ENCODE measurements around the gene ZNF821.

Gene ZNF821

DNA sequence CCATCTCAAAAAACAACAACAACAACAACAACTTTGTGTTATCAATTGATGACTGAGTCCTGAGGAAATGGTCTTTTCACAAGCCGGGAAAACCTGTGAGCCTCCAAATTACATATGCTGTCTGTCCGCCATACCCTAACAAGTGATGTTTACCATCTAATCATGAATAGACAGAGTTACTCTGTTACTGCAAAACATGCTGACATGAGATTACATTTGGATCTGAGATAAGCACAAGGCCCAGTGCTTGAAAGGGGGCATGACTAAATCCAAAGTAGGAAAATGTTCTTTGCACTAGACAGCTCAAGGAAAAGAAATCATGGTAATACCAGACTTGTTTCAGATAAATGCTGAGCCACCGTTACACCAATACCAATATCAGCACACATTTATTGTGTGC, 46.8 kb downstream of the ZNF821 start:
- TF ChIP-seq, protein P1, sequence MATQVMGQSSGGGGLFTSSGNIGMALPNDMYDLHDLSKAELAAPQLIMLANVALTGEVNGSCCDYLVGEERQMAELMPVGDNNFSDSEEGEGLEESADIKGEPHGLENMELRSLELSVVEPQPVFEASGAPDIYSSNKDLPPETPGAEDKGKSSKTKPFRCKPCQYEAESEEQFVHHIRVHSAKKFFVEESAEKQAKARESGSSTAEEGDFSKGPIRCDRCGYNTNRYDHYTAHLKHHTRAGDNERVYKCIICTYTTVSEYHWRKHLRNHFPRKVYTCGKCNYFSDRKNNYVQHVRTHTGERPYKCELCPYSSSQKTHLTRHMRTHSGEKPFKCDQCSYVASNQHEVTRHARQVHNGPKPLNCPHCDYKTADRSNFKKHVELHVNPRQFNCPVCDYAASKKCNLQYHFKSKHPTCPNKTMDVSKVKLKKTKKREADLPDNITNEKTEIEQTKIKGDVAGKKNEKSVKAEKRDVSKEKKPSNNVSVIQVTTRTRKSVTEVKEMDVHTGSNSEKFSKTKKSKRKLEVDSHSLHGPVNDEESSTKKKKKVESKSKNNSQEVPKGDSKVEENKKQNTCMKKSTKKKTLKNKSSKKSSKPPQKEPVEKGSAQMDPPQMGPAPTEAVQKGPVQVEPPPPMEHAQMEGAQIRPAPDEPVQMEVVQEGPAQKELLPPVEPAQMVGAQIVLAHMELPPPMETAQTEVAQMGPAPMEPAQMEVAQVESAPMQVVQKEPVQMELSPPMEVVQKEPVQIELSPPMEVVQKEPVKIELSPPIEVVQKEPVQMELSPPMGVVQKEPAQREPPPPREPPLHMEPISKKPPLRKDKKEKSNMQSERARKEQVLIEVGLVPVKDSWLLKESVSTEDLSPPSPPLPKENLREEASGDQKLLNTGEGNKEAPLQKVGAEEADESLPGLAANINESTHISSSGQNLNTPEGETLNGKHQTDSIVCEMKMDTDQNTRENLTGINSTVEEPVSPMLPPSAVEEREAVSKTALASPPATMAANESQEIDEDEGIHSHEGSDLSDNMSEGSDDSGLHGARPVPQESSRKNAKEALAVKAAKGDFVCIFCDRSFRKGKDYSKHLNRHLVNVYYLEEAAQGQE (IDR thresholded peaks at IDR 0.05; ENCODE audit: insufficient read depth in 1 of 2, low read depth in 2 of 2, low read length in 2 of 2): no peak
- TF ChIP-seq SIN3A (IDR thresholded peaks at IDR 0.05; ENCODE audit: borderline replicate concordance, insufficient read depth, low read length) (no peak), FOXP2 (optimal IDR thresholded peaks at IDR 0.05; ENCODE audit: borderline replicate concordance, extremely low read depth, extremely low read length, insufficient read depth) (no peak), TAF1 (IDR thresholded peaks at IDR 0.05; ENCODE audit: borderline replicate concordance, insufficient read depth, low read length) (no peak), POLR2AphosphoS5 (IDR thresholded peaks at IDR 0.05; ENCODE audit: low read depth, low read length) (no peak)

DNA sequence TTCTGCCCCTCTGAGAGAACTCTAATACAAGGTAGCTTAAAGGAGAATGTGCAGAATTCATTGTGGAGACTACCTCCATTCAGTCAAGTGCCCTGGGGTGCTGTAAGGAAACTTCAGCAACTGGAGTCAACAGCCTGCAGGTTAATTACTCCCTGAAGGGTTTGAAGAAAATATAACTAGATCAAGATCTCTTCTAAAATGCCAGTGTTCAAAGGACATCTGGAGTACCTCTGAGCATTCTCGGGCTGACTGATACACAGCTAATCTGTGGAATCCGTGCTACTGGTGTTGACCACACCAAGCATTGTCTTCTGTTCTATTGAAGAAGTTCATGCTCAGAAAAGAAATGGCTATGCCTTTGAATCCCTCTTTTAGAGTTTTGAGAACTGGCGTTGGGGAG, 49.7 kb downstream of the ZNF821 start:
- TF ChIP-seq FOXP2 (optimal IDR thresholded peaks at IDR 0.05; ENCODE audit: borderline replicate concordance, extremely low read depth, extremely low read length, insufficient read depth) (no peak), TAF1 (IDR thresholded peaks at IDR 0.05; ENCODE audit: borderline replicate concordance, insufficient read depth, low read length) (no peak), SIN3A (IDR thresholded peaks at IDR 0.05; ENCODE audit: borderline replicate concordance, insufficient read depth, low read length) (no peak), POLR2AphosphoS5 (IDR thresholded peaks at IDR 0.05; ENCODE audit: low read depth, low read length) (no peak)
- TF ChIP-seq, protein P1 (IDR thresholded peaks at IDR 0.05; ENCODE audit: insufficient read depth in 1 of 2, low read depth in 2 of 2, low read length in 2 of 2): no peak

DNA sequence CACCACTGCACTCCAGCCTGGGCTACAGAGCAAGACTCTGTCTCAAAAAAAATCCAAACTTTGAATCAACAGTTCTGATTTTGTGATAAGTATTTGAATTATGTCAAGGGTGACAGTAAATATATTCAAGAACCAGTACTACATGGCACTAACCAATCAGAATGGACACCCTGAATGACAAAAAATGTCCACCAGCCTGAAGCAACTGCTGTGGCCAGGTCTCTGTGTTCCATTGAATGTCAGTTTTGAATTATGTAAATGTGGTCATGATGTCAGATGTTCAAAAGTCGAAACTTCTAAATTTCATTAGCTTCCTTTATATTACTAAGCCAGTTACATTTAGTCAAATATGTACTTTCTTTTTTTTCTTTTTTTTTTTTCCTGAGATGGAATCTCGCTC, 53.6 kb downstream of the ZNF821 start:
- TF ChIP-seq, protein P1 (IDR thresholded peaks at IDR 0.05; ENCODE audit: insufficient read depth in 1 of 2, low read depth in 2 of 2, low read length in 2 of 2): no peak
- TF ChIP-seq TAF1 (IDR thresholded peaks at IDR 0.05; ENCODE audit: borderline replicate concordance, insufficient read depth, low read length) (no peak), POLR2AphosphoS5 (IDR thresholded peaks at IDR 0.05; ENCODE audit: low read depth, low read length) (no peak), FOXP2 (optimal IDR thresholded peaks at IDR 0.05; ENCODE audit: borderline replicate concordance, extremely low read depth, extremely low read length, insufficient read depth) (no peak), SIN3A (IDR thresholded peaks at IDR 0.05; ENCODE audit: borderline replicate concordance, insufficient read depth, low read length) (no peak)

DNA sequence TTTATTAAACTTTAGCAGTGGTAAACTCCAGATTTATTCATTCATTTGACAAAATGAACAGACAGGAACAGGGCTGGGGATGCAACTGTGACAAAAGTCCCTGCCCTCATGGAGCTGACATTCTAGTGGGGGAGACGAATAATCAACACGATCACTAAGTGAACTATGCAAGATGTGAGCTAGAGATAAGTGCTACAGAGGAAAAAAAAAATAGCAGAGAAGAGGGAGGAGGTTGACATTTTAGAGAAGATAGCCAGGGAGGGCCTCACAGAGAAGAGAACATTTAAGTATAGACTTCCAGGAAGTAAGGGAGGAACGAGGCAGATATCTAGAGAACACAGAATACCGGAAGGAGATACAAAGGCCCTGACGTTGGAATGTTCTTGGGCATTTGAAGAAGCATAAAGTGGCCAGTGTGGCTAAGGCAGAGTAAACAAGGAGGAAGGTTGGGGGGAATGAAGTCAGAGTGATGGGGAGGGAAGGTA, 57.4 kb downstream of the ZNF821 start:
- TF ChIP-seq TAF1 (IDR thresholded peaks at IDR 0.05; ENCODE audit: borderline replicate concordance, insufficient read depth, low read length): no peak

DNA sequence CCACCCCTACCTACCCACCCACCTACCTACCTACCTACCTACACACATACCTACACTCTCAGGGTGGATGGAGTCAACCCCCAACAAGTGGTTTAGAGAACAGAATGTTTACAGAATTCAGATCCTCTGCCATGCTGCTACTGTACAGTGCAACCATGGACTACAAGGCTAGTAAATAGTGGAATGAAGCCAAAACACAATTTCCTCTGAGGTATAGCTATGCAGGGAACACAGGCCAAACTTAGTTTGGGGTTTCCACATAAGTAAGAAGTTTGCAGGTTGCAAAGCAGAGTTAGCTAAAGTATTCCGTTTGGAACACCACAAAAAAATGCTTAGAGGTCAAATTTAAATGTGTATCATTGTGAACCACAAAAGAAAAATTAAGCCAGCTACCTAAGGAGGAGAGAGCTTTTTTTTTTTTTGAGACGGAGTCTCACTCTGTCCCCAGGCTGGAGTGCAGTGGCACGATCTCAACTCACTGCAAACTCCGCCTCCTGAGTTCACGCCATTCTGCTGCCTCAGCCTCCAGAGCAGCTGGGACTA, 72.7 kb downstream of the ZNF821 start:
- TF ChIP-seq, protein P1 (IDR thresholded peaks at IDR 0.05; ENCODE audit: insufficient read depth in 1 of 2, low read depth in 2 of 2, low read length in 2 of 2): no peak
- TF ChIP-seq POLR2AphosphoS5 (IDR thresholded peaks at IDR 0.05; ENCODE audit: low read depth, low read length) (no peak), SIN3A (IDR thresholded peaks at IDR 0.05; ENCODE audit: borderline replicate concordance, insufficient read depth, low read length) (no peak), TAF1 (IDR thresholded peaks at IDR 0.05; ENCODE audit: borderline replicate concordance, insufficient read depth, low read length) (no peak)
